ENCODE measurements around the gene ATF6.

- TF ChIP-seq ZNF274 (IDR thresholded peaks at IDR 0.05; ENCODE audit: borderline replicate concordance, low read depth, low read length) (no peak), PHF21A (IDR thresholded peaks at IDR 0.05; ENCODE audit: borderline replicate concordance, low read depth) (no peak)
These were observed 24.6 kb downstream of the ATF6 start for GRCh38 chr1:161790587-161791317.
